ENCODE measurements around the gene MPND. TPM values are rescaled to one million over a fixed set of nuclear protein-coding genes. Genes with fewer than 3 reads are reported as not detected.

The MPND gene
- total RNA-seq, 2 donors from 2014 or later = 12.5 to 18.2 TPM

GRCh38 chr19:4303819-4304537, 39.4 kb upstream of the MPND start:
- 54% methylated on average over 18 of the region's 18 CpGs for WGBS
- Histone ChIP-seq H3K36me3 (no peaks in the 10 kb centered on the region), H3K9me3 (no peaks in the 10 kb centered on the region), H3K4me3 (no peak overlapping the region), H3K27me3 (replicated peaks; ENCODE audit: insufficient read depth) (peaks cover 4% of the 10 kb centered on the region), H3K27ac (no peak overlapping the region), H3K4me1 (replicated peaks) (no peaks in the 10 kb centered on the region)
- TF ChIP-seq POLR2AphosphoS5 (IDR thresholded peaks at IDR 0.05) (no peak), CTCF (IDR thresholded peaks at IDR 0.05) (no peak), POLR2A (IDR thresholded peaks at IDR 0.05) (no peak)
- intact Hi-C loops (cut with DNase I) = no loop called here
- no peak for DNase-seq (ENCODE audit: low spot score)

GRCh38 chr19:4304538-4305256, 38.7 kb upstream of the MPND start, which contains the start of gene FSD1:
Gene FSD1, plus strand, starts transcription at chr19:4304598. Its CDS starts 149 bp downstream, at chr19:4304747.
- WGBS = 4% methylated on average over 46 of the region's 63 CpGs
- no peak for DNase-seq (ENCODE audit: low spot score)
- Histone ChIP-seq H3K27ac (no peak within 1 kb of the TSS), H3K36me3 (no peaks in the 10 kb centered on the region), H3K4me1 (replicated peaks) (no peaks in the 10 kb centered on the region), H3K4me3 (peak within 1 kb of the TSS in 1 of 2 donors; percentile 13), H3K27me3 (replicated peaks; ENCODE audit: insufficient read depth) (peaks cover 4% of the 10 kb centered on the region), H3K9me3 (no peaks in the 10 kb centered on the region)
- intact Hi-C loops (cut with DNase I) = no loop called here
- TF ChIP-seq CTCF (IDR thresholded peaks at IDR 0.05) (no peak), POLR2AphosphoS5 (IDR thresholded peaks at IDR 0.05) (no peak), POLR2A (IDR thresholded peaks at IDR 0.05) (no peak)

- no peak overlapping the region for H3K27ac ChIP-seq
- 80% methylated on average over 7 of the region's 7 CpGs for WGBS
- no peaks in the 10 kb centered on the region for H3K4me1 ChIP-seq (replicated peaks)
- DNase-seq (ENCODE audit: low spot score) = no peak
- H3K4me3 ChIP-seq = no peak overlapping the region
- H3K9me3 ChIP-seq = no peaks in the 10 kb centered on the region
- peaks cover 4% of the 10 kb centered on the region for H3K27me3 ChIP-seq (replicated peaks; ENCODE audit: insufficient read depth)
- no peaks in the 10 kb centered on the region for H3K36me3 ChIP-seq
- TF ChIP-seq CTCF (IDR thresholded peaks at IDR 0.05) = no peak
- no peak for TF ChIP-seq POLR2A (IDR thresholded peaks at IDR 0.05)
- no peak for TF ChIP-seq POLR2AphosphoS5 (IDR thresholded peaks at IDR 0.05)
- intact Hi-C loops (cut with DNase I) = no loop called here
These were observed 38.1 kb upstream of the MPND start for GRCh38 chr19:4305257-4305612.

- Histone ChIP-seq H3K4me1 (replicated peaks) (no peaks in the 10 kb centered on the region), H3K9me3 (no peaks in the 10 kb centered on the region), H3K4me3 (no peak overlapping the region), H3K27me3 (replicated peaks; ENCODE audit: insufficient read depth) (peaks cover 4% of the 10 kb centered on the region), H3K27ac (no peak overlapping the region), H3K36me3 (no peaks in the 10 kb centered on the region)
- TF ChIP-seq POLR2A (IDR thresholded peaks at IDR 0.05) (no peak), CTCF (IDR thresholded peaks at IDR 0.05) (no peak), POLR2AphosphoS5 (IDR thresholded peaks at IDR 0.05) (no peak)
- 83% methylated on average over 16 of the region's 16 CpGs for WGBS
- no peak for DNase-seq (ENCODE audit: low spot score)
- intact Hi-C loops (cut with DNase I) = no loop called here
These were observed 37.7 kb upstream of the MPND start for GRCh38 chr19:4305659-4306058.
